H1 (cell line): ENCODE data around the gene MFSD2A. TPM values are rescaled to one million over a fixed set of nuclear protein-coding genes. Genes with fewer than 3 reads are reported as not detected.

Experiments used
- CTCF ChIA-PET: fragments of 300-600 bp; sonication (Branson Sonifier 250); formaldehyde crosslinking; loops from one replicate; lab custom pipeline; 2021; ENCODE audit not compliant: partially characterized antibody; lab: Charles Lee
- POLR2A ChIA-PET: fragments of 300-600 bp; sonication (Branson Sonifier 250); formaldehyde crosslinking; loops from one replicate; lab custom pipeline; 2021; ENCODE audit warnings: inconsistent platforms; ENCODE audit not compliant: partially characterized antibody; lab: Charles Lee
- DNase-seq, 2 experiments: peaks; one replicate each; pipeline versions ENCODE4 v3.0.0 to v3.0.0-alpha.2; 2010 to 2022; ENCODE audit warnings: low spot score in 2 of 2, low read depth in 1 of 2, mixed read lengths in 1 of 2
- FAIRE-seq: peaks from 2 replicates; lab custom pipeline; 2011; peaks lifted over from hg19 to GRCh38; lab: Jason Lieb, UNC
- H2AFZ ChIP-seq: 2 replicates; pipeline ENCODE4 v1.8.1; 2012; ENCODE audit warnings: low read length, inconsistent platforms
- H2AK5ac ChIP-seq: 2 replicates; pipeline ENCODE4 v1.6.1; 2013; ENCODE audit warnings: low read depth, low read length
- H2BK120ac ChIP-seq: replicated peaks from 2 replicates; pipeline ENCODE3; 2013; ENCODE audit warnings: low read depth, low read length, inconsistent platforms
- H2BK12ac ChIP-seq: 2 replicates; pipeline ENCODE4 v1.6.1; 2013; ENCODE audit warnings: low read depth, low read length
- H2BK15ac ChIP-seq: 2 replicates; pipeline ENCODE4 v1.6.1; 2013; ENCODE audit warnings: low read length
- H2BK20ac ChIP-seq: 2 replicates; pipeline ENCODE4 v1.6.1; 2013; ENCODE audit warnings: low read length
- H2BK5ac ChIP-seq: 2 replicates; pipeline ENCODE4 v1.6.1; 2013; ENCODE audit warnings: low read depth, low read length
- H3K14ac ChIP-seq: 2 replicates; pipeline ENCODE4 v1.6.1; 2013; ENCODE audit warnings: inconsistent platforms; ENCODE audit not compliant: insufficient read length
- H3K18ac ChIP-seq: 2 replicates; pipeline ENCODE4 v1.6.1; 2013; ENCODE audit warnings: low read length; ENCODE audit errors: extremely low read depth
- H3K23ac ChIP-seq: 2 replicates; pipeline ENCODE4 v1.6.1; 2013; ENCODE audit warnings: inconsistent platforms; ENCODE audit not compliant: insufficient read length
- H3K23me2 ChIP-seq: 2 replicates; pipeline ENCODE4 v1.6.1; 2013; ENCODE audit warnings: low read depth, low read length
- H3K27ac ChIP-seq: 2 replicates; pipeline ENCODE4 v1.6.1; 2011; ENCODE audit warnings: low read depth, low read length, inconsistent platforms
- H3K27me3 ChIP-seq, 4 experiments: replicated peaks in 1 of 4; 1 replicate in 1 of 4; 2 replicates in 3 of 4; pipeline versions ENCODE4 v1.6.1 to v1.8.1; 2011 to 2013; ENCODE audit warnings: low read length in 3 of 4, mild to moderate bottlenecking in 3 of 4, inconsistent platforms in 2 of 4, mixed read lengths in 2 of 4, moderate library complexity in 1 of 4; ENCODE audit not compliant: control insufficient read depth in 3 of 4, insufficient read depth in 3 of 4; ENCODE audit errors: extremely low read depth in 1 of 4
- H3K36me3 ChIP-seq, 4 experiments: 2 replicates each; pipeline versions ENCODE4 v1.6.1 to v1.8.1; 2011 to 2013; ENCODE audit warnings: mild to moderate bottlenecking in 4 of 4, low read length in 3 of 4, moderate library complexity in 2 of 4, control low read depth in 1 of 4, inconsistent platforms in 1 of 4; ENCODE audit not compliant: insufficient read depth in 4 of 4, control insufficient read depth in 2 of 4
- H3K4ac ChIP-seq: replicated peaks from 2 replicates; pipeline ENCODE3; 2013; ENCODE audit warnings: low read length, low read depth, mixed read lengths, inconsistent platforms; ENCODE audit not compliant: insufficient read length
- H3K4me1 ChIP-seq, 4 experiments: replicated peaks in 1 of 4; 1 replicate in 1 of 4; 2 replicates in 3 of 4; pipeline versions ENCODE4 v1.6.1 to v1.8.1; 2011 to 2013; ENCODE audit warnings: low read length in 3 of 4, inconsistent platforms in 2 of 4, mixed read lengths in 1 of 4; ENCODE audit not compliant: insufficient read depth in 4 of 4, control insufficient read depth in 3 of 4
- H3K4me2 ChIP-seq, 2 experiments: 2 replicates each; pipeline versions ENCODE4 v1.6.1 to v1.8.1; 2011 to 2013; ENCODE audit warnings: low read depth in 2 of 2, low read length in 2 of 2, control low read depth in 1 of 2, inconsistent platforms in 1 of 2, mild to moderate bottlenecking in 1 of 2; ENCODE audit not compliant: insufficient read depth in 1 of 2
- H3K4me3 ChIP-seq, 4 experiments: fragments of 200-600, 300-600 bp in 1 of 4; sonication (generic), shearing (Covaris generic), sonication (Bioruptor Twin) in 1 of 4; 2 replicates each; pipeline versions ENCODE4 v1.5.1 to v1.8.1; 2011 to 2016; ENCODE audit warnings: low read length in 4 of 4, low read depth in 3 of 4, control low read depth in 2 of 4, inconsistent platforms in 2 of 4, mild to moderate bottlenecking in 2 of 4, mixed read lengths in 1 of 4, moderate library complexity in 1 of 4; ENCODE audit not compliant: insufficient read depth in 2 of 4; ENCODE audit errors: extremely low read depth in 1 of 4
- H3K56ac ChIP-seq: replicated peaks from 2 replicates; pipeline ENCODE3; 2013; ENCODE audit warnings: low read depth, mild to moderate bottlenecking, mixed read lengths, low read length, inconsistent platforms; ENCODE audit not compliant: insufficient read length
- H3K79me1 ChIP-seq: 2 replicates; pipeline ENCODE4 v1.6.1; 2013; ENCODE audit warnings: low read depth, low read length, control low read depth
- H3K79me2 ChIP-seq, 2 experiments: 2 replicates each; pipeline versions ENCODE4 v1.6.1 to v1.8.1; 2012 to 2013; ENCODE audit warnings: low read length in 2 of 2, mild to moderate bottlenecking in 2 of 2, inconsistent platforms in 1 of 2; ENCODE audit not compliant: insufficient read depth in 2 of 2, control insufficient read depth in 1 of 2
- H3K9ac ChIP-seq, 4 experiments: replicated peaks in 1 of 4; 1 replicate in 1 of 4; 2 replicates in 3 of 4; pipeline versions ENCODE4 v1.6.1 to v1.8.1; 2011 to 2013; ENCODE audit warnings: low read depth in 3 of 4, low read length in 3 of 4, control low read depth in 2 of 4, mild to moderate bottlenecking in 2 of 4, moderate library complexity in 2 of 4, inconsistent platforms in 1 of 4; ENCODE audit errors: extremely low read depth in 1 of 4
- H3K9me3 ChIP-seq, 2 experiments: 2 replicates each; pipeline versions ENCODE4 v1.6.1 to v1.8.1; 2012 to 2013; ENCODE audit warnings: mild to moderate bottlenecking in 2 of 2, moderate library complexity in 2 of 2, control low read depth in 1 of 2, inconsistent platforms in 1 of 2, low read depth in 1 of 2, low read length in 1 of 2, mixed read lengths in 1 of 2; ENCODE audit not compliant: insufficient read depth in 2 of 2
- H4K20me1 ChIP-seq, 2 experiments: replicated peaks in 1 of 2; 2 replicates each; pipeline versions ENCODE3 to v1.8.1; 2011 to 2013; ENCODE audit warnings: inconsistent platforms in 2 of 2, low read length in 2 of 2, mild to moderate bottlenecking in 1 of 2; ENCODE audit not compliant: insufficient read depth in 2 of 2, control insufficient read depth in 1 of 2
- H4K5ac ChIP-seq: 2 replicates; pipeline ENCODE4 v1.6.1; 2013; ENCODE audit warnings: low read length, low read depth, mixed read lengths, inconsistent platforms; ENCODE audit not compliant: insufficient read length
- H4K8ac ChIP-seq: 2 replicates; pipeline ENCODE4 v1.8.0; 2013; ENCODE audit warnings: mild to moderate bottlenecking, moderate library complexity, low read length, inconsistent platforms; ENCODE audit not compliant: insufficient read depth; ENCODE audit errors: extremely low read depth
- H4K91ac ChIP-seq: replicated peaks from 2 replicates; pipeline ENCODE3; 2013; ENCODE audit warnings: low read length, mixed read lengths, inconsistent platforms; ENCODE audit not compliant: insufficient read length
- BRCA1 ChIP-seq: IDR thresholded peaks from 2 replicates; pipeline ENCODE4 v1.6.1; 2012; ENCODE audit warnings: low read depth, low read length, improper control_type of control experiment
- CHD1 ChIP-seq: IDR thresholded peaks from 2 replicates; pipeline ENCODE4 v1.6.1; 2012; ENCODE audit warnings: low read depth, low read length, improper control_type of control experiment
- PHF8 ChIP-seq: fragments of 200-600 bp; sonication (generic); conservative IDR thresholded peaks from 2 replicates; pipeline ENCODE4 v1.7.1; 2012; ENCODE audit warnings: low read depth, mild to moderate bottlenecking, inconsistent platforms, low read length, moderate library complexity
- TAF7 ChIP-seq: optimal IDR thresholded peaks from 2 replicates; pipeline ENCODE3; 2011; ENCODE audit warnings: low read depth, mild to moderate bottlenecking, inconsistent platforms, low read length, moderate library complexity, borderline replicate concordance
- WGBS, 2 experiments: shearing (Covaris generic) in 1 of 2; methylation state at CpG; one replicate each; pipeline versions ENCODE4 v1.1.6 to v1.1.7; 2013 to 2015; ENCODE audit warnings: low lambda C conversion rate in 2 of 2, mixed read lengths in 2 of 2, inconsistent platforms in 1 of 2, low coverage in 1 of 2, missing lambda C conversion rate in 1 of 2; ENCODE audit not compliant: insufficient replicate concordance in 2 of 2, insufficient coverage in 1 of 2, insufficient read length in 1 of 2; ENCODE audit errors: extremely low coverage in 1 of 2, missing lambda C conversion rate in 1 of 2; 5-methylcytosine and 5-hydroxymethylcytosine counted together
- polyA plus RNA-seq, 7 experiments: library from polyadenylated mRNA; depleted of rRNA in 3 of 7; stranded (reverse) in 5 of 7; unstranded in 2 of 7; fragments of >200 nt in 5 of 7; fragments of 200-250 nt in 2 of 7; gene quantifications; 1 replicate in 5 of 7; 2 replicates in 1 of 7; 4 replicates in 1 of 7; pipeline versions ENCODE4 v1.2.1 to v1.2.3, GENCODE V29; 2011 to 2013; ENCODE audit warnings: missing spikeins in 2 of 7, mixed read lengths in 2 of 7
- total RNA-seq: library from RNA; stranded (reverse); fragmentation: NEBNext Ultra II Directional; extraction: Animal tissue kit (Norgen Biotek cat#: 25700); gene quantifications from 2 replicates; pipeline ENCODE4 v1.2.1, GENCODE V29; 2021

The MFSD2A gene
- total and polyA plus RNA-seq, 2 of the 8 experiments (the other 6 are each of a cell fraction or from before 2014, with no cell fraction given): 18.3 to 25.9 TPM

DNA sequence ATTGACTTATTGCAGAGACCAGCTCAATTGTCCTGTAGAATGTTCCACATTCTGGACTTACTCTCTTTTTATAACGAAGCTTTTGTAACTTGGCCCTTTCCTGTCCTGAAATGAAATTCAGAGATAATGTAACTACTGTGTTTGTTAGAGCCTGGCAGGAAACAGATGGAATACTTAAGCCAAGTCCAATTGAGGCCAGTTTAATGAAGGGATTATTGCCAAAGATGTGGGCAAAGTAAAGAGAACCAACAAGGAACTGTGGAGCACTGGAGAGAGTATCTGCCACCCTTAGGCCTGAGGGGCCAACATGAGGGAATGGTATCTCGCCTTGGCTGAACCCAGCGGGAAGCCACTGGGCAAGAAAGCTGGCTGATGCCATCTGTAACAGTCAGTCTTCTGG, 32.9 kb downstream of the MFSD2A start:
- no peak overlapping the region for H2BK12ac ChIP-seq
- H3K4ac ChIP-seq: no peak overlapping the region
- no peaks in the 10 kb centered on the region for H3K9me3 ChIP-seq
- no peak overlapping the region for H4K91ac ChIP-seq
- H2BK15ac ChIP-seq: peak overlapping the region; percentile 34; the same call in 1 of the 2 replicates
- H3K18ac ChIP-seq: no peak overlapping the region
- TF ChIP-seq PHF8 (no peak), CHD1 (no peak), BRCA1 (no peak), TAF7 (no peak)
- H3K4me3 ChIP-seq: no peak overlapping the region
- no peak overlapping the region for H2BK5ac ChIP-seq
- DNase-seq: no peak
- no peak overlapping the region for H2BK120ac ChIP-seq
- no peaks in the 10 kb centered on the region for H3K79me1 ChIP-seq
- no peak overlapping the region for H4K5ac ChIP-seq
- H3K4me2 ChIP-seq: no peak overlapping the region
- H2AK5ac ChIP-seq: no peak overlapping the region
- CTCF ChIA-PET: no interaction called here
- no peaks in the 10 kb centered on the region for H3K36me3 ChIP-seq
- 92% methylated on average over 3 of the region's 3 CpGs; no CpG with 5 or more reads in 1 of the 2 experiments for WGBS, 2 experiments
- H3K9ac ChIP-seq: no peak overlapping the region
- H3K4me1 ChIP-seq: peaks cover 0 to 3% (median 0%) of the 10 kb centered on the region in 4 experiments; a peak in 2 of 7 replicates
- no peak overlapping the region for H2BK20ac ChIP-seq
- H3K27me3 ChIP-seq: no peaks in the 10 kb centered on the region
- no peaks in the 10 kb centered on the region for H4K20me1 ChIP-seq
- H3K23ac ChIP-seq: no peak overlapping the region
- no peak overlapping the region for H3K56ac ChIP-seq
- POLR2A ChIA-PET: no interaction called here
- H3K14ac ChIP-seq: no peak overlapping the region
- no peak for FAIRE-seq
- H3K27ac ChIP-seq: no peak overlapping the region
- no peaks in the 10 kb centered on the region for H3K79me2 ChIP-seq
- no peak overlapping the region for H4K8ac ChIP-seq
- H3K23me2 ChIP-seq: no peaks in the 10 kb centered on the region
- no peak overlapping the region for H2AFZ ChIP-seq
